Mammary epithelial cell (primary cell): ENCODE results near the gene DOCK10.

Source experiments
- EZH2 ChIP-seq: IDR thresholded peaks from 2 replicates; pipeline ENCODE4 v1.6.1; 2012; ENCODE audit warnings: low read length, inconsistent platforms, borderline replicate concordance
- TF ChIP-seq, protein P1 (sequence below), 2 donors: IDR thresholded peaks in 1 of 2; conservative IDR thresholded peaks in 1 of 2; 2 replicates each; pipeline ENCODE4 v1.5.1; 2011 to 2012; ENCODE audit warnings: inconsistent platforms in 2 of 2, low read length in 2 of 2, mild to moderate bottlenecking in 2 of 2, control low read depth in 1 of 2, low read depth in 1 of 2; ENCODE audit not compliant: insufficient read depth in 1 of 2; ENCODE audit errors: extremely low read depth in 1 of 2

DNA sequence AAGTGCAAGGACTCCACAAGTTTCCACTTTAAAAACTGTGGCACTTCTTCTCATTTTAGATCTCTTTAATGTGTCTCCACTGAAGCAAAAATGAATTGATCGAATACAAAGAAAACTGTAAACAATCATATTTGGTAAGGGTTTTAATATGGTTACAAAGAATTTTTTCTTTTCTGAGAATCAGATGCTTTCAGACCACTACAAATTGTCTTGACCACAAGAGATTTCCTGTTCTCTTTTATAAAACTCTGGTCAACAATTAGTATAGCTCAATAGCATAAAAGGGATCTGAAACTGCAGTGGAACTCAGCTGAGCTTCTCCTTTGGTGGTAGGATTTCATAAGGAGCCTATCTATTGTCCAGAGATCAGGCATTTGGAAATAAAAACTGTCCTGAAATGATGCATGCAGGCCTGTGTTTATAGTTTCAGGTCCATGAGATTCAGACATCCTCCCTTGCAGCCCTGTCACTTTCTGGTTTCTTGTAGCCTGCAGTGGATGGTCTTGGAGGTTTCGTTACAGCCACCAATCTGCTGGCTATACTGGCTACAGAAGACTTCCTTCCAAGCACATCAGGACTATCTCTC lies 120.0 kb downstream of the DOCK10 start:
- TF ChIP-seq, protein P1, sequence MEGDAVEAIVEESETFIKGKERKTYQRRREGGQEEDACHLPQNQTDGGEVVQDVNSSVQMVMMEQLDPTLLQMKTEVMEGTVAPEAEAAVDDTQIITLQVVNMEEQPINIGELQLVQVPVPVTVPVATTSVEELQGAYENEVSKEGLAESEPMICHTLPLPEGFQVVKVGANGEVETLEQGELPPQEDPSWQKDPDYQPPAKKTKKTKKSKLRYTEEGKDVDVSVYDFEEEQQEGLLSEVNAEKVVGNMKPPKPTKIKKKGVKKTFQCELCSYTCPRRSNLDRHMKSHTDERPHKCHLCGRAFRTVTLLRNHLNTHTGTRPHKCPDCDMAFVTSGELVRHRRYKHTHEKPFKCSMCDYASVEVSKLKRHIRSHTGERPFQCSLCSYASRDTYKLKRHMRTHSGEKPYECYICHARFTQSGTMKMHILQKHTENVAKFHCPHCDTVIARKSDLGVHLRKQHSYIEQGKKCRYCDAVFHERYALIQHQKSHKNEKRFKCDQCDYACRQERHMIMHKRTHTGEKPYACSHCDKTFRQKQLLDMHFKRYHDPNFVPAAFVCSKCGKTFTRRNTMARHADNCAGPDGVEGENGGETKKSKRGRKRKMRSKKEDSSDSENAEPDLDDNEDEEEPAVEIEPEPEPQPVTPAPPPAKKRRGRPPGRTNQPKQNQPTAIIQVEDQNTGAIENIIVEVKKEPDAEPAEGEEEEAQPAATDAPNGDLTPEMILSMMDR (conservative IDR thresholded peaks at IDR 0.05 in 1 of 2, IDR thresholded peaks at IDR 0.05 in 1 of 2; ENCODE audit: extremely low read depth in 1 of 2, insufficient read depth in 1 of 2, low read depth in 1 of 2, low read length in 2 of 2): no peak
- no peak for TF ChIP-seq EZH2
